ENCODE measurements around the gene ADGRG1.

The ADGRG1 gene

GRCh38 chr16:57642160-57643135, 14.0 kb downstream of the ADGRG1 start:
- no peak for FAIRE-seq
- no peak for TF ChIP-seq CTCF (IDR thresholded peaks at IDR 0.05; ENCODE audit: insufficient read depth, missing control alignments)
- DNase-seq (ENCODE audit: insufficient read length, low spot score), result no peak

- TF ChIP-seq CTCF (IDR thresholded peaks at IDR 0.05; ENCODE audit: insufficient read depth, missing control alignments), result no peak
- DNase-seq (ENCODE audit: insufficient read length, low spot score) (no peak), FAIRE-seq (no peak)
These were observed 14.9 kb downstream of the ADGRG1 start for GRCh38 chr16:57643147-57643874.

- TF ChIP-seq CTCF (IDR thresholded peaks at IDR 0.05; ENCODE audit: insufficient read depth, missing control alignments), result no peak
- FAIRE-seq, result no peak
- DNase-seq (ENCODE audit: insufficient read length, low spot score), result no peak
These were observed 15.5 kb downstream of the ADGRG1 start for GRCh38 chr16:57643910-57644309.

GRCh38 chr16:57644383-57645014, 16.1 kb downstream of the ADGRG1 start:
- no peak for DNase-seq (ENCODE audit: insufficient read length, low spot score)
- no peak for TF ChIP-seq CTCF (IDR thresholded peaks at IDR 0.05; ENCODE audit: insufficient read depth, missing control alignments)
- FAIRE-seq, result no peak

GRCh38 chr16:57645169-57645568, 16.7 kb downstream of the ADGRG1 start:
- no peak for DNase-seq (ENCODE audit: insufficient read length, low spot score)
- no peak for TF ChIP-seq CTCF (IDR thresholded peaks at IDR 0.05; ENCODE audit: insufficient read depth, missing control alignments)
- no peak for FAIRE-seq

GRCh38 chr16:57645691-57646387, 17.4 kb downstream of the ADGRG1 start:
- DNase-seq (ENCODE audit: insufficient read length, low spot score), result no peak
- no peak for TF ChIP-seq CTCF (IDR thresholded peaks at IDR 0.05; ENCODE audit: insufficient read depth, missing control alignments)
- no peak for FAIRE-seq

All from D721Med (cell line).